NT2/D1 (cell line): ENCODE data around the gene TOR2A.

Experiments
- DNase-seq: peaks from one replicate; pipeline ENCODE4 v3.0.0-alpha.2; 2011; ENCODE audit warnings: low read depth, low spot score
- H3K27me3 ChIP-seq: 2 replicates; pipeline ENCODE4 v1.6.0; 2011; ENCODE audit warnings: mild to moderate bottlenecking; ENCODE audit not compliant: insufficient read length, insufficient read depth
- H3K36me3 ChIP-seq: 2 replicates; pipeline ENCODE4 v1.6.1; 2011; ENCODE audit warnings: mild to moderate bottlenecking, low read length, mixed read lengths; ENCODE audit not compliant: insufficient read depth, insufficient read length
- H3K4me1 ChIP-seq: 2 replicates; pipeline ENCODE4 v1.5.1; 2011; ENCODE audit not compliant: insufficient read depth, insufficient read length
- H3K4me3 ChIP-seq: 2 replicates; pipeline ENCODE4 v1.5.1; 2011; ENCODE audit warnings: low read depth; ENCODE audit not compliant: insufficient read length
- H3K9ac ChIP-seq: 2 replicates; pipeline ENCODE4 v1.6.0; 2011; ENCODE audit warnings: low read depth; ENCODE audit not compliant: insufficient read length
- H3K9me3 ChIP-seq: 2 replicates; pipeline ENCODE4 v1.5.1; 2011; ENCODE audit warnings: mild to moderate bottlenecking, low read length; ENCODE audit not compliant: insufficient read depth
- SUZ12 ChIP-seq: IDR thresholded peaks from 2 replicates; pipeline ENCODE4 v1.6.1; 2011; ENCODE audit not compliant: insufficient read length, insufficient read depth; ENCODE audit errors: extremely low read depth
- YY1 ChIP-seq: IDR thresholded peaks from 2 replicates; pipeline ENCODE4 v1.6.1; 2011; ENCODE audit not compliant: insufficient read length, insufficient read depth
- ZNF274 ChIP-seq: IDR thresholded peaks from 2 replicates; pipeline ENCODE4 v1.6.1; 2011; ENCODE audit warnings: mild to moderate bottlenecking, low read depth, low read length

The TOR2A gene

GRCh38 chr9:127714020-127714750 is 20.9 kb downstream of the TOR2A start:
- H3K4me1 ChIP-seq = peaks cover 11% of the 10 kb centered on the region
- DNase-seq = no peak
- peaks cover 21% of the 10 kb centered on the region for H3K27me3 ChIP-seq
- H3K9me3 ChIP-seq = no peaks in the 10 kb centered on the region
- TF ChIP-seq ZNF274 (no peak), YY1 (no peak)
- H3K36me3 ChIP-seq = no peaks in the 10 kb centered on the region
- H3K4me3 ChIP-seq = peak overlapping the region; percentile 10
- H3K9ac ChIP-seq = no peak overlapping the region

- peaks cover 21% of the 10 kb centered on the region for H3K27me3 ChIP-seq
- H3K36me3 ChIP-seq = no peaks in the 10 kb centered on the region
- H3K9ac ChIP-seq = no peak overlapping the region
- peaks cover 5% of the 10 kb centered on the region; the same call in 1 of the 2 replicates for H3K9me3 ChIP-seq
- DNase-seq = no peak
- no peak overlapping the region for H3K4me3 ChIP-seq
- H3K4me1 ChIP-seq = peaks cover 11% of the 10 kb centered on the region
- TF ChIP-seq SUZ12 (no peak), ZNF274 (no peak)
Observed at GRCh38 chr9:127712867-127713266, 22.2 kb downstream of the TOR2A start.

DNA sequence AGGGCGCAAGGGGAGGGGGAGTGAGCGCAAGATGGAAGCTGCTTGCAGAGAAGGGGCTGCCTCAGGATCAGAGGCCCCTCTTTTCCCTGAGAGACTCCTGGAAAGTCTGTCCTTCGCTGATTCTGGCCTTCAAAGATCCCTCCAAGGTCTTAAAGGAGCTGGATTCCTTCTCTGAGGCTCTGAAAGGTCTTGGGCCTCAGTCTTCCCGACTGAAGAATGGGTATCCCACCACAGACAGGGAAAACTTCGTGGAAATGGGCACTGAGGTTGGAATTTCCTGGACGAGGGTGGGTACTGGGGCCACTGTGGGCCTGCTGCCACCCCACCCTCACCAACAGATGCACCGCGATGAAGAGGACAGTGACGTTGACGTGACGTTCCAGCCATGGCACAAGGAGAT is 22.7 kb downstream of the TOR2A start:
- peaks cover 5% of the 10 kb centered on the region; the same call in 1 of the 2 replicates for H3K9me3 ChIP-seq
- DNase-seq = no peak
- H3K4me3 ChIP-seq = no peak overlapping the region
- TF ChIP-seq SUZ12 (no peak), ZNF274 (no peak), YY1 (no peak)
- peaks cover 11% of the 10 kb centered on the region for H3K4me1 ChIP-seq
- no peaks in the 10 kb centered on the region for H3K36me3 ChIP-seq
- H3K27me3 ChIP-seq = peaks cover 19% of the 10 kb centered on the region
- no peak overlapping the region for H3K9ac ChIP-seq

GRCh38 chr9:127711831-127712274 is 23.2 kb downstream of the TOR2A start:
- peak overlapping the region; percentile 45 for H3K9ac ChIP-seq
- no peak for TF ChIP-seq SUZ12
- no peak for TF ChIP-seq YY1
- no peak overlapping the region for H3K4me3 ChIP-seq
- H3K4me1 ChIP-seq = peaks cover 11% of the 10 kb centered on the region
- no peaks in the 10 kb centered on the region for H3K36me3 ChIP-seq
- H3K9me3 ChIP-seq = peaks cover 5% of the 10 kb centered on the region; the same call in 1 of the 2 replicates
- H3K27me3 ChIP-seq = peaks cover 16% of the 10 kb centered on the region
- no peak for DNase-seq

GRCh38 chr9:127711226-127711701 is 23.8 kb downstream of the TOR2A start:
- H3K9ac ChIP-seq = no peak overlapping the region
- peaks cover 16% of the 10 kb centered on the region for H3K27me3 ChIP-seq
- no peak for DNase-seq
- no peaks in the 10 kb centered on the region for H3K36me3 ChIP-seq
- peaks cover 5% of the 10 kb centered on the region; the same call in 1 of the 2 replicates for H3K9me3 ChIP-seq
- no peak for TF ChIP-seq ZNF274
- TF ChIP-seq SUZ12 = no peak
- no peak overlapping the region for H3K4me3 ChIP-seq
- H3K4me1 ChIP-seq = peaks cover 10% of the 10 kb centered on the region

- Histone ChIP-seq H3K9me3 (peaks cover 5% of the 10 kb centered on the region; the same call in 1 of the 2 replicates), H3K4me1 (peaks cover 13% of the 10 kb centered on the region), H3K36me3 (no peaks in the 10 kb centered on the region), H3K27me3 (peaks cover 15% of the 10 kb centered on the region), H3K9ac (no peak overlapping the region), H3K4me3 (no peak overlapping the region)
- DNase-seq = no peak
- TF ChIP-seq ZNF274 (no peak), YY1 (no peak), SUZ12 (no peak)
Observed at GRCh38 chr9:127710204-127710783, 24.8 kb downstream of the TOR2A start.

DNA sequence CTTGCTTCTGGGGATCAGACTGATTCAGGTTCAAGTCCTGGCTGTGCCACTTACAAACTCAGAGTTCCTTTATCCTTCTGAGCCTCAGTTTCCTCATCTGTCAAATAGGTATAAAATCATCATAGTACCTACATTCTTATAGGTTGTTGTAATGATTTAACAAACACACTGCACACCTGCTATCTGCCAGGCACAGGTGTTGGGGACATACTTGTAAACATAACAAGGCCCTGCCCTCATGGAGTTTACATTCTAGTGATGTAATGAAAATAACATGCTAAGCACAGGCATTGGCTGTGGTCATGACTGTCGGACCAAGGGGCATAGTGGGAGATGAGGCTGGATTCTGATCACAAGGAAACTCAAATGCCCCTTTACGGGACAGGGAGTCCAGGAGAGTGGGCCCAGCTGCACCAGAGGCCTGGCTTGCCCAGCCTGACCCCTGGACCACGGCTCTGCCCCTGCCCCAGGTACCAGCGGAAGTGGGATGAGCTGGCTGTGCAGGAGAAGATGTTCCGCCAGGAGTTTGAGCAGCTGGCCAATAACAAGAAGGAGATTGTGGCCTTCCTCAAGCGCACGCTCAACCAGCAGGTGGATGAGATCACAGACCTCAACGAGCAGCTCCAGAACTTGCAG is 26.0 kb downstream of the TOR2A start:
- TF ChIP-seq YY1 (no peak), SUZ12 (no peak), ZNF274 (no peak)
- H3K4me1 ChIP-seq = peaks cover 12% of the 10 kb centered on the region

More for the DNA sequence above, 26.0 kb downstream of the TOR2A start:
- no peak for DNase-seq
- Histone ChIP-seq H3K36me3 (no peaks in the 10 kb centered on the region), H3K9ac (no peak overlapping the region), H3K9me3 (peaks cover 5% of the 10 kb centered on the region; the same call in 1 of the 2 replicates), H3K4me3 (no peak overlapping the region), H3K27me3 (peaks cover 4% of the 10 kb centered on the region)
